Activated T-cell treated with anti-CD3 and anti-CD28 coated beads for 48 hours (primary cell): ENCODE data around the gene NELFCD.
"Not testable (repeated sequence)": the region's sequence is repeated elsewhere in the genome, so short reads cannot be mapped to it uniquely, and the experiment has no call there.

Experiments used
- DNase-seq: peaks from one replicate; pipeline ENCODE4 v3.0.0-alpha.2; 2020; ENCODE audit warnings: low read depth

The NELFCD gene

DNA sequence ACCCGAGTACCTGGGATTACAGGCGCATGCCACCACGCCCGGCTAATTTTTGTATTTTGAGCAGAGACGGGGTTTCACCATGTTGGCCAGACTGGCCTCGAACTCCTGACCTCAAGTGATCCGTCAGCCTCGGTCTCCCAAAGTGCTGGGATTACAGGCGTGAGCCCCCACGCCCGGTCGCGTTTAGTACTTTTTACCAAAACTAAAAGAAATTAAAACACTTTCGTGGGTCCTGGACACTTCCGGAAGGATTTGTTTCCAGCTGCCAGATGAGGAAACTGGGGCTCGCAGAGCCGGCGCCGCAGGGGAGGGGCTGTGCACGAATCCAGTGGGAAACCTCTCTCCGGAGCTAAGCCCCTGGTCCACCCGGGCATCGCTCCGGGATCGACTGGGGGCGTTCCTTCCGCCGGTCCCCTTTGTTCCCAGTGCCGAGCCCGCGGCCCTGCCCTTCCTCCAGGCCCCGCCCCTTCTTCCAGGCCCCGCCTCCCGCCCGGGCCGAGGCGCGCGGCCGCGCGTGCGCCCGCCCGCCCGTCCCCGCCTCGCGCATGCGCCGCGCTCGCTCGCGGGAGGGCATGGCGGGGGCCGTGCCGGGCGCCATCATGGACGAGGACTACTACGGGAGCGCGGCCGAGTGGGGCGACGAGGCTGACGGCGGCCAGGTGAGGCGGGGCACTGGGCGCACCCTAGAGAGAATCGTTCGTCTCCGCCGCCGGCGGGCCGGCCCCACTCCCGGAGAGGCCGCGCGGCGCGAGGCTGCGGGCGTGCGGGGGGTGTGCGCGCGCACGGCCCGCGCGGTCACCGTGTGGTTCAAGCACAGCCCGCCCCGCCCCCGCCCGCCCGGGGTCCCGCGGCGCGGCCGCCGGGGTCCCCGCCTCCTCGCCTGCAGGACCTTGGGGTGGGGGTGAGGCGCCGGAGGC lies at the start of gene NELFCD:
Gene NELFCD, plus strand, starts transcription at position 546 of the 917 bp plus-strand sequence. Its CDS starts 54 bp downstream, at position 600.
- DNase-seq: peak; percentile 91

GRCh38 chr20:58932170-58932569 lies 48.9 kb upstream of the NELFCD start:
- DNase-seq: no peak

GRCh38 chr20:58938078-58938477 lies 43.0 kb upstream of the NELFCD start:
- DNase-seq: no peak

DNA sequence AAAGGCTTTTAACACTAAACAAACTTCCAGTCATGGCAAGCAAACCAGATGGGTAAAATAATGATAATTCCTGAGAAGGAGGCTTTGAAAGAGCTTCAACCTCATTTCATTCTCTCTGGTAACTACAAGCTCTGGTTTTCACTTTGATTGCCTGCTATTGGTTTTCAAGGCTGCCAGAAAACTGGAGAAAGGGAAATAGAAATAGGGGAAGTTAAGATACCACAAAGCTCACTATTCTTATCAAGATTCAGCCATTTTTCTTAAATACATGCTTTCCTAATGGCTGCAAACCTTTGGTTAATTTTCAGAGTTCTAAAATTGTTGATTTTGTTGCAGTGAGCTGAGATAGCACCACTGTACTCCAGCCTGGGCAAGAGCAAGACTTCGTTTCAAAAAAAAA lies 42.5 kb upstream of the NELFCD start:
- no peak for DNase-seq

GRCh38 chr20:58941471-58941870 lies 39.6 kb upstream of the NELFCD start:
- no peak for DNase-seq

GRCh38 chr20:58942549-58942948 lies 38.5 kb upstream of the NELFCD start:
- no peak for DNase-seq

DNA sequence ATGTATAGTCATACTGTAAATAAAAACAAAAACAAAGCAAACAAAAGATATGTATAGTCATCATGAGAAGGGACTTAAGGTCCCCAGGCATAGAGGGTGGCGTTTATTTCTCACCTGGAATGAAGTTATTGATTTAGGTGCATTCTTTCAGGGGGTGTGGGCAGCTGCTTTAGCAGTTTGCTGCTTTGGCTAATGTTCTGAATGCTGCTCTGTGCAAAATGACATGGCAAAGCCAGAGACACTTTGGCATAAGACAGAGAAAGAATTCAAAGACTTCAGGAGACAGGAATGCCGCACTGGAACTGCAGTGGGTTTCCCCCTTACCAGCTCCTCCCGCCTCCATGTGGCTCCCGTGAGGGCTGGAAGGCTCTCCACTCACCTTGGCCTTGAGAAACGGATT lies 36.4 kb upstream of the NELFCD start:
- DNase-seq: no peak

GRCh38 chr20:58945965-58946631 lies 35.0 kb upstream of the NELFCD start:
- no peak for DNase-seq

DNA sequence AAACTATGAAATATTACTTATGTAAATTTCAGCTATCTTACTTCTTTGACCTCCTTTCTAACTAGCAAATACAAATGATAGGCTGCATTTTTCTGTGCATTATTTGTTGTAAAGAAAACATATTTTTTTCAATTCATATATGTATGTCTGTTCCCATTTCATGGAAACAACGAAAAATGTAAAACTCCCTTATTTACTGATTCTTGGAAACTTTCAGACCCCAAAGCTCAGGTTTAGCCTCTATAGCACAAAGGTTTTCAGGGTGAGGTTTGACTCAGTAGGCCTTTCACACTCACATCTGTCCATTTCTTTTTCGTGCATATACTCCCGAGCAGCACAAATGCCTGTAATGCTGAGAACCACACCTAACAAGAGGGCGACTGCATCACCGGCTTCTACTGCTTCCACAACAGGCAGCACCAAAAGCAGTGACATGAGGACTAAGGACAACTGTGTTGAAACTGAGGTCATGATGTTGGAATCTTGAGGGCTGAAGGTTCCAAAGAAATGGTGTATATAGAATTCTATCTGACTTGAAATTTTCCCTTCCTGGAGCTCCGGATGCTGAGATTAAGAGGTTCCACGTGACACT lies 33.2 kb upstream of the NELFCD start:
- not testable (repeated sequence) for DNase-seq

- DNase-seq: no peak
Observed at GRCh38 chr20:58950603-58951002, 30.5 kb upstream of the NELFCD start.

DNA sequence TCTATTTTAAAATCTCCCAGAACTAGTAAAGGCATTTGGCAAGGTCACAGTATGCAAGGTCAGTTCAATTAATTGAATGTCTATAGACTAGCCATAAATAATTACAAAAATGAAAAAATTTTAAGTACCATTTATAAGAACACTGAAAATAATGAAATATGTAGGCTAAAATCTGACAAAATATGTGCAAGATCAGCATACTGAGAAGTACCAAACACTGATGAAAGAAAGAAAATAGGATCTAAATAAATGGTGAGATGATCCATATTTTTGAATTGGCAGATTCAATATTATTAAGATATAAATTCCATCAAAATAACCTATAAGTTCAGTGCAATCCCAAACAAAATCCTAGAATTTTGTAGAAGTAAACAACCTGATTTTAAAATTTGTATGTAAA lies 28.0 kb upstream of the NELFCD start:
- no peak for DNase-seq

DNA sequence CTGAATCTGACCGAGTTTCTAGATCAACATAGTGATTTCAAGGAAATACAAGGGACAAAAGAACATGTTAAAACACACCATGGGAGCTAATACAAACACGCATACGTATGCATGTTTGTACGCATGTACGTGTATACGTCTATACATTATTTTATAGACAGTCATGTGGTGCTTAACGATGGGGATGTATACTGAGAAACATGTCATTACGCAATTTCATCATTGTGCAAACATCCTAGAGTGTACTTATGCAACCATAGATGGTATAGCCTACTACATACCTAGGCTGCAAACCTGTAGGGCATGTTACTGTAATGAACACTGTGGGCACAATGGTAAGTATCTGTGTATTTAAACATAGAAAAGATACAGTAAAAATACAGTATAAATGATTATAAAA lies 25.0 kb upstream of the NELFCD start:
- DNase-seq: no peak

GRCh38 chr20:58959652-58960051 lies 21.4 kb upstream of the NELFCD start:
- no peak for DNase-seq

- DNase-seq: no peak
Observed at GRCh38 chr20:58963060-58963584, 17.9 kb upstream of the NELFCD start.

GRCh38 chr20:58963922-58964321 lies 17.1 kb upstream of the NELFCD start:
- not testable (repeated sequence) for DNase-seq

DNA sequence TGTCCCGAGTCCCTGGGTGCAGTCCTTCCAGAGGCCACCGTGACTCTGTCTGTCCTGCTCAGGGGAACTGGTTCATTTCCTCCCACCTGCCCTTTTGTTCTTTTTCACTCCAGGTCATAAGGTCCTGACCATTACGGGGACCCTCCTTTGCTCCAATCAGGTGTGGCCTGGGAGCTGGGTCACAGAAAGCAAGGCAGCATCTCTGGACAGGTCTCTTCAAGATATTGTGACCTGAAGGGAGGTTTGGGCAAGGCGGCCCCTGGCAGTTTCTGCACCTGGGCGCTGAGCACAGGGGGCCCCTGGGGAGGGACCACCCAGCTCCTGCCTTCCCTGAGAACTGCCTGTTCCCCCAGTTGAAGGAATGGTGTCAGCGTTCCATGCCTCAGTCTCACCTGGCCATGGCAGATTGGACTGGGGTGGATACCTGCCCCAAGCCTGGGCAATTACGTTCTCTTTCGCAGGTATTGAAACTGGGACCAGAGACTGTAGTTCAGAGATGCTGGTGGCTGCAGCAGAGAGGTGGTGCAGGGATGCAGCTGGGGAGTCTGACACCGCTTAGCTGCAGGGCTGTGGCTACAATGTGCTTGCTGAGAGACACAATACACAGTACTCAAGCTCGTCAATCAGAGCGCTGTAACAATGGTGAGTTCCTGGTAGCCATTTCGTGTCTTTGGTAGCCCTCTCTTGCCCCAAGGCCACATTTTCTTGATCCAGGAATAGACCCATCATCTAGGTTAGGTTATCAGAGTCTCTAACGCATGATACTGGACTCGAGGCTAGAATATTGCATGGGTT lies 15.6 kb upstream of the NELFCD start:
- no peak for DNase-seq

- no peak for DNase-seq
Observed at GRCh38 chr20:58967652-58968429, 13.2 kb upstream of the NELFCD start.

DNA sequence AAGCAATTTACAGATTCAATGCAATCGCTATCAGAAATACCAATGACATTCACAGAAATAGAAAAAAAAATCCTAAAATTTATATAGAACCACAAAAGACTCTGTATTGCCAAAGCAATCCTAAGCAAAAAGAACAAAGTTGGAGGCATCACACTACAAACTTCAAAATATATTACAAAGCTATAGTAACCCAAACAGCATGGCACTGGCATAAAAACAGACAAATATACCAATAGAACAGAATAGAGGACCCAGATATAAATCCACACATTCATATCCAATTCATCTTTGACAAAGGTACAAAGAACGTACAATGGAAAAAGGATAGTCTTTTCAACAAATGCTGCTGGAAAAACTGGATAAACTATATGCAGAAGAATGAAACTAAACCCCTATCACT lies 11.6 kb upstream of the NELFCD start:
- DNase-seq: no peak

DNA sequence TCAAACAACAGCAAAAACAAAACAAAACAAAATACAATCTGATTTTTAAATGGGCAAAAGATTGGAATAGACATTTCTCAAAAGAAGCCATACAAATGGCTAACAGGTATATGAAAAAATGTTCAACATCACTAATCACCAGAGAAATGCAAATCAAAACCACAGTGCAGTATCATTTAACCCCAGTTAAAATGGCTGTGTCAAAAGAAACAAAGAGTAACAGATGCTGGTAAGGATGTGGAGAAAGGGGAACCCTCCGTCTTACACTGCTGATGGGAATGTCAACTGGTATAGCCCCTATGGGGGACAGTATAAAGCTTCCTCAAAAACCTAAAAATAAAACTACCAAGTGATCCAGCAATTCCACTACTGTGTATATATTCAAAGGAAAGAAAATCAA lies 10.9 kb upstream of the NELFCD start:
- DNase-seq: no peak

GRCh38 chr20:58971429-58971828 lies 9.6 kb upstream of the NELFCD start:
- no peak for DNase-seq

DNA sequence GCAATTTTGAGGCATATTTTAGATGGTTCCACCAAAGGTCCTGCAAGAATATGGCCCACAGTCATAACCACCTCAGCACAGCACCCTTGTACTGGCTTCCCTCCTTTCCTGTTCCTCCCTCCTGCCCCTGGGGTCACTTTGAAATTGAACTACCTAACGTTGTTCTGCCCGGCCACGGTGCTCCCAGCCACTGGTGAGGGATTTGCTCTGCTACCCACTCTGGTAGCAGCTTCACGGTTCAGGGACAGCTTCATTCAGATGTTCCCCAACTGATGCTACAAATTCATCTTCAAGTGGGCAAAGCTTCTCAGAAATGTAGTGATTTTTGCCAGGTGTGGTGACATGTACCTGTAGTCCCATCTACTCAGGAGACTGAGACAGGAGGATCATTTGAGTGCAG lies 7.9 kb upstream of the NELFCD start:
- no peak for DNase-seq
